Endothelial cell of umbilical vein (primary cell): ENCODE results near the gene KCNMA1. TPM values are rescaled to one million over a fixed set of nuclear protein-coding genes. Genes with fewer than 3 reads are reported as not detected.

Experiments
- BruUV-seq: library from RNA; stranded (reverse); fragments of 400-500 nt; replicated peaks from 2 replicates; lab custom pipeline; 2021; lab: Mats Ljungman, UMichigan
- CTCF ChIA-PET: fragments of 300-600, 350-600 bp; sonication (Branson Sonifier 250); formaldehyde crosslinking; loops from one replicate; lab custom pipeline; 2021; ENCODE audit warnings: antibody characterized with exemption, inconsistent platforms; lab: Charles Lee
- POLR2A ChIA-PET: fragments of 300-600, 350-600 bp; sonication (Branson Sonifier 250); formaldehyde crosslinking; loops from one replicate; lab custom pipeline; 2021; ENCODE audit warnings: antibody characterized with exemption, inconsistent platforms; lab: Charles Lee
- DNase-seq: peaks from one replicate; pipeline ENCODE4 v3.0.0-alpha.2; 2011; ENCODE audit warnings: low read depth, low spot score
- FAIRE-seq: peaks from 2 replicates; lab custom pipeline; 2011; peaks lifted over from hg19 to GRCh38; lab: Jason Lieb, UNC
- H2AFZ ChIP-seq: 2 replicates; pipeline ENCODE4 v1.6.0; 2012; ENCODE audit warnings: low read depth, low read length, control low read depth, inconsistent platforms
- H3K27ac ChIP-seq: 2 replicates; pipeline ENCODE4 v1.5.1; 2011; ENCODE audit warnings: low read depth, mild to moderate bottlenecking, control low read depth, low read length, moderate library complexity; ENCODE audit not compliant: insufficient read depth
- H3K27me3 ChIP-seq, 2 experiments: 2 replicates each; pipeline versions ENCODE4 v1.6.0 to v1.6.1; 2011; ENCODE audit warnings: low read length in 2 of 2, mixed read lengths in 1 of 2; ENCODE audit not compliant: control insufficient read depth in 2 of 2, insufficient read depth in 2 of 2
- H3K36me3 ChIP-seq, 2 experiments: 2 replicates in 1 of 2; 3 replicates in 1 of 2; pipeline ENCODE4 v1.5.1; 2011; ENCODE audit warnings: low read length in 2 of 2, mild to moderate bottlenecking in 1 of 2, moderate library complexity in 1 of 2; ENCODE audit not compliant: control insufficient read depth in 2 of 2, insufficient read depth in 2 of 2; ENCODE audit errors: extremely low read depth in 1 of 2
- H3K4me1 ChIP-seq: 3 replicates; pipeline ENCODE4 v1.5.1; 2011; ENCODE audit warnings: mild to moderate bottlenecking, low read length; ENCODE audit not compliant: control insufficient read depth, insufficient read depth; ENCODE audit errors: extremely low read depth
- H3K4me2 ChIP-seq: 2 replicates; pipeline ENCODE4 v1.6.1; 2011; ENCODE audit warnings: low read length, control low read depth, mixed read lengths; ENCODE audit not compliant: insufficient read depth
- H3K4me3 ChIP-seq, 3 experiments: fragments of 200-600 bp in 1 of 3; sonication (generic), shearing (Covaris generic) in 1 of 3; replicated peaks in 1 of 3; 2 replicates each; pipeline ENCODE4 v1.5.1; 2011 to 2016; ENCODE audit warnings: control low read depth in 3 of 3, low read length in 3 of 3, mild to moderate bottlenecking in 2 of 3, inconsistent platforms in 1 of 3, low read depth in 1 of 3, moderate library complexity in 1 of 3; ENCODE audit not compliant: insufficient read depth in 1 of 3
- H3K79me2 ChIP-seq: 2 replicates; pipeline ENCODE4 v1.6.0; 2012; ENCODE audit warnings: low read length, inconsistent platforms; ENCODE audit not compliant: control insufficient read depth, insufficient read depth
- H3K9ac ChIP-seq: replicated peaks from 2 replicates; pipeline ENCODE3; 2011; ENCODE audit warnings: low read length, control low read depth; ENCODE audit not compliant: insufficient read depth; ENCODE audit errors: extremely low read depth
- H3K9me1 ChIP-seq: replicated peaks from 3 replicates; pipeline ENCODE4 v1.6.0; 2011; ENCODE audit warnings: mild to moderate bottlenecking, low read length; ENCODE audit not compliant: control insufficient read depth, insufficient read depth; ENCODE audit errors: extremely low read depth
- H3K9me3 ChIP-seq: replicated peaks from 2 replicates; pipeline ENCODE4 v1.5.1; 2012; ENCODE audit warnings: low read length, inconsistent platforms; ENCODE audit not compliant: control insufficient read depth, insufficient read depth
- H4K20me1 ChIP-seq: replicated peaks from 2 replicates; pipeline ENCODE3; 2011; ENCODE audit warnings: mild to moderate bottlenecking, low read length; ENCODE audit not compliant: control insufficient read depth, insufficient read depth; ENCODE audit errors: extremely low read depth
- EZH2 ChIP-seq: IDR thresholded peaks from 2 replicates; pipeline ENCODE4 v1.6.1; 2012; ENCODE audit warnings: borderline replicate concordance, low read depth, mild to moderate bottlenecking, moderate library complexity, low read length, inconsistent platforms; ENCODE audit not compliant: severe bottlenecking
- FOS ChIP-seq: IDR thresholded peaks from 2 replicates; pipeline ENCODE4 v1.6.1; 2011; ENCODE audit warnings: mild to moderate bottlenecking, low read length, moderate library complexity, borderline replicate concordance; ENCODE audit not compliant: insufficient read depth
- GATA2 ChIP-seq: IDR thresholded peaks from 2 replicates; pipeline ENCODE4 v1.7.0; 2011; ENCODE audit warnings: low read depth, mild to moderate bottlenecking, moderate library complexity, mixed read lengths, low read length; ENCODE audit not compliant: insufficient read length, insufficient read depth
- JUN ChIP-seq: IDR thresholded peaks from 2 replicates; pipeline ENCODE4 v1.6.1; 2011; ENCODE audit warnings: borderline replicate concordance, low read depth; ENCODE audit not compliant: insufficient read length, insufficient read depth
- MYC ChIP-seq: IDR thresholded peaks from one replicate; pipeline ENCODE4 v1.6.1; 2011; ENCODE audit warnings: mild to moderate bottlenecking, low read depth, low read length
- POLR2A ChIP-seq: IDR thresholded peaks from 2 replicates; pipeline ENCODE4 v1.6.1; 2012; ENCODE audit warnings: low read depth, mild to moderate bottlenecking, control low read depth, low read length
- POLR2AphosphoS5 ChIP-seq: IDR thresholded peaks from 2 replicates; pipeline ENCODE4 v1.6.1; 2012; ENCODE audit warnings: low read depth, mild to moderate bottlenecking, control low read depth, low read length, moderate library complexity; ENCODE audit not compliant: insufficient read depth
- dilution Hi-C: fragments of 300-500 bp; cut with MboI; formaldehyde crosslinking; loops from one replicate; pipeline ENCODE4 v1.15.0; 2019; ENCODE audit warnings: low sequenced_read_pairs; ENCODE audit not compliant: extremely low pct_ligation_motif_present
- intact Hi-C: fragments of 100-400 bp; cut with micrococcal nuclease; formaldehyde crosslinking; loops from one replicate; pipeline ENCODE4 v1.10.0; 2022
- polyA plus RNA-seq, 4 experiments: library from polyadenylated mRNA; depleted of rRNA in 3 of 4; stranded (reverse) in 3 of 4; unstranded in 1 of 4; fragments of >200 nt; gene quantifications; 2 replicates each; pipeline versions ENCODE4 v1.2.1 to v1.2.3, GENCODE V29; 2011 to 2012; ENCODE audit warnings: missing spikeins in 1 of 4
- total RNA-seq: library from RNA; stranded (reverse); gene quantifications from 2 replicates; pipeline ENCODE4 v1.2.3, GENCODE V29; 2021
- TF ChIP-seq, protein P1 (sequence below), 2 donors: IDR thresholded peaks; 1 replicate in 1 of 2; 2 replicates in 1 of 2; pipeline ENCODE4 v1.5.1; 2011; ENCODE audit warnings: low read length in 2 of 2, mild to moderate bottlenecking in 2 of 2, moderate library complexity in 2 of 2, control low read depth in 1 of 2, inconsistent platforms in 1 of 2, low read depth in 1 of 2; ENCODE audit not compliant: insufficient read depth in 1 of 2; ENCODE audit errors: extremely low read depth in 1 of 2
- TF ChIP-seq, protein P2 (sequence below): IDR thresholded peaks from 2 replicates; pipeline ENCODE4 v1.6.1; 2011; ENCODE audit not compliant: insufficient read depth, insufficient read length

The KCNMA1 gene
- total and polyA plus RNA-seq, 2 donors (not counting 3 experiments of a cell fraction or from before 2014, with no cell fraction given), result 0.10 to 0.82 TPM

DNA sequence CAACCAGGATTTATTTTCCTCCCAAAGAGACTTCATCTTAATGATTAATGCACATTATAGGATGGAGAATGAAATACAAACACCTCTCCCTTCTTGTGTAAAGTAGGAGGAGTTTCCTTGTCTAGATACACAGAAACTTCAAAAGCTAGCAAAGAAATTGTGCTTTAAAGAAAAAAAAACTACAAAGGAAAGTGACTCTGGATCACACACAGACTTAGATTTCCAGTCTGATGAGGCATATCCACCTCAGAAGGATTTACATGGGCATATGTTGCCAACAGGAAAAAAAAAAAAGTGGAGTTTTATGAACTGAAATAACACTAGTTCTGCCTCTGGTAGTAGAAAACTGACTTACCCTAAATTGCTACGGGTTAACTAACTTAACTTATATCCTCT is 449.6 kb downstream of the KCNMA1 start:
- H2AFZ ChIP-seq, result no peak overlapping the region
- intact Hi-C loops (no loop called here), dilution Hi-C loops (no loop called here)
- H3K36me3 ChIP-seq, result no peaks in the 10 kb centered on the region
- no peak overlapping the region for H3K27ac ChIP-seq
- H3K79me2 ChIP-seq, result no peaks in the 10 kb centered on the region
- TF ChIP-seq GATA2, result no peak
- TF ChIP-seq, protein P1, sequence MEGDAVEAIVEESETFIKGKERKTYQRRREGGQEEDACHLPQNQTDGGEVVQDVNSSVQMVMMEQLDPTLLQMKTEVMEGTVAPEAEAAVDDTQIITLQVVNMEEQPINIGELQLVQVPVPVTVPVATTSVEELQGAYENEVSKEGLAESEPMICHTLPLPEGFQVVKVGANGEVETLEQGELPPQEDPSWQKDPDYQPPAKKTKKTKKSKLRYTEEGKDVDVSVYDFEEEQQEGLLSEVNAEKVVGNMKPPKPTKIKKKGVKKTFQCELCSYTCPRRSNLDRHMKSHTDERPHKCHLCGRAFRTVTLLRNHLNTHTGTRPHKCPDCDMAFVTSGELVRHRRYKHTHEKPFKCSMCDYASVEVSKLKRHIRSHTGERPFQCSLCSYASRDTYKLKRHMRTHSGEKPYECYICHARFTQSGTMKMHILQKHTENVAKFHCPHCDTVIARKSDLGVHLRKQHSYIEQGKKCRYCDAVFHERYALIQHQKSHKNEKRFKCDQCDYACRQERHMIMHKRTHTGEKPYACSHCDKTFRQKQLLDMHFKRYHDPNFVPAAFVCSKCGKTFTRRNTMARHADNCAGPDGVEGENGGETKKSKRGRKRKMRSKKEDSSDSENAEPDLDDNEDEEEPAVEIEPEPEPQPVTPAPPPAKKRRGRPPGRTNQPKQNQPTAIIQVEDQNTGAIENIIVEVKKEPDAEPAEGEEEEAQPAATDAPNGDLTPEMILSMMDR (IDR thresholded peaks at IDR 0.05; ENCODE audit: extremely low read depth in 1 of 2, insufficient read depth in 1 of 2, low read depth in 1 of 2, low read length in 2 of 2), result no peak
- no peak for TF ChIP-seq MYC
- no peak for TF ChIP-seq POLR2A
- TF ChIP-seq FOS, result no peak
- no peak for TF ChIP-seq JUN
- no peak for TF ChIP-seq POLR2AphosphoS5
- TF ChIP-seq, protein P2, sequence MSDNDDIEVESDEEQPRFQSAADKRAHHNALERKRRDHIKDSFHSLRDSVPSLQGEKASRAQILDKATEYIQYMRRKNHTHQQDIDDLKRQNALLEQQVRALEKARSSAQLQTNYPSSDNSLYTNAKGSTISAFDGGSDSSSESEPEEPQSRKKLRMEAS, result no peak
- TF ChIP-seq EZH2, result no peak
- no peak overlapping the region for H3K4me3 ChIP-seq
- no TSS peak for BruUV-seq
- ChIA-PET CTCF (interaction anchor here (1.0 to 2.9 kb wide), 9 partner anchors 10 to 569 kb away, joined by 3 to 9 read pairs (median 6); no protein-coding TSS in a partner anchor), POLR2A (no interaction called here)
- H3K9me1 ChIP-seq, result no peaks in the 10 kb centered on the region
- H3K9ac ChIP-seq, result no peak overlapping the region
- FAIRE-seq (no peak), DNase-seq (no peak)
- H4K20me1 ChIP-seq, result no peaks in the 10 kb centered on the region
- no peak overlapping the region for H3K4me2 ChIP-seq
- H3K27me3 ChIP-seq, result peaks cover 5 to 8% of the 10 kb centered on the region in 2 experiments
- no peaks in the 10 kb centered on the region for H3K9me3 ChIP-seq
- H3K4me1 ChIP-seq, result no peaks in the 10 kb centered on the region
